Heart left ventricle (tissue), 13 donors: ENCODE data around the gene ZBTB5.

Source experiments
- CTCF ChIP-seq, 12 donors: fragments of 200-600 bp; sonication (generic) in 4 of 12; IDR thresholded peaks; one replicate each; pipeline versions ENCODE4 v1.5.0 to v1.8.0; 2018 to 2022; ENCODE audit warnings: antibody characterized with exemption in 12 of 12, mild to moderate bottlenecking in 5 of 12
- POLR2A ChIP-seq, 2 donors: fragments of 450-650 bp; IDR thresholded peaks; one replicate each; pipeline ENCODE4 v1.6.1; 2017; ENCODE audit warnings: antibody characterized with exemption in 2 of 2, mild to moderate bottlenecking in 2 of 2, moderate library complexity in 2 of 2
- donor health status: ischemic (EF 13 %, LVEDD 7.1; RV severe dilation, severe dysfunction).
- donor health status: DM: no; HTN: yes; CAD: no.
- donor health status: DM: no; HTN: no; CAD: no.
- donor health status: ischemic (EF 25% LVEDD 6.9; RV normal size, moderate dysfunction).
- donor health status: ischemic (EF 25% LVEDD 5.7; RV mildly dilated, moderate dysfunction).
- donor health status: ischemic (EF 35%, LVEDD 5.7; RV mildly dilated, moderate dysfunction).
- donor health status: nonischemic (EF 11% LVEDD 7.7; RV severe dilation, severe dysfunction).
- donor health status: DM: yes; HTN: yes; CAD: no.
- donor health status: PGD.
- donor health status: ischemic (EF 29% LVEDD 5.4; RV normal size, mild dysfunction).
- donor health status: nonischemic (EF 23%, LVEDD 6.1; RV moderate dilation, normal function).

- TF ChIP-seq CTCF (IDR thresholded peaks at IDR 0.05), result no peak
- no peak for TF ChIP-seq POLR2A (IDR thresholded peaks at IDR 0.05)
Observed at GRCh38 chr9:37509536-37509935, 44.3 kb upstream of the ZBTB5 start.
